CD14-positive monocyte (primary cell): ENCODE measurements around the gene SLAMF6. TPM values are rescaled to one million over a fixed set of nuclear protein-coding genes. Genes with fewer than 3 reads are reported as not detected.

Source experiments
- DNase-seq, 3 donors: peaks; one replicate each; pipeline ENCODE4 v3.0.0-alpha.2; 2011 to 2022
- H2AFZ ChIP-seq: 2 replicates; pipeline ENCODE4 v1.6.0; 2012; ENCODE audit warnings: mild to moderate bottlenecking, low read depth, low read length, inconsistent platforms; ENCODE audit not compliant: insufficient read depth, poor library complexity, severe bottlenecking
- H3K27ac ChIP-seq, 2 donors: 1 replicate in 1 of 2; 2 replicates in 1 of 2; pipeline ENCODE4 v1.5.1; 2012 to 2013; ENCODE audit warnings: low read length in 2 of 2, control low read depth in 1 of 2, inconsistent platforms in 1 of 2, low read depth in 1 of 2, mild to moderate bottlenecking in 1 of 2
- H3K27me3 ChIP-seq, 2 donors: one replicate each; pipeline versions ENCODE4 v1.6.0 to v1.6.1; 2011 to 2013; ENCODE audit warnings: low read length in 2 of 2; ENCODE audit not compliant: control insufficient read depth in 2 of 2, insufficient read depth in 2 of 2
- H3K36me3 ChIP-seq, 2 donors: replicated peaks in 1 of 2; 1 replicate in 1 of 2; 2 replicates in 1 of 2; pipeline versions ENCODE4 v1.5.1 to v1.6.1; 2012 to 2013; ENCODE audit warnings: low read length in 2 of 2, control low read depth in 1 of 2, inconsistent platforms in 1 of 2, mild to moderate bottlenecking in 1 of 2; ENCODE audit not compliant: insufficient read depth in 2 of 2, control insufficient read depth in 1 of 2
- H3K4me1 ChIP-seq, 2 donors: 1 replicate in 1 of 2; 2 replicates in 1 of 2; pipeline versions ENCODE4 v1.5.1 to v1.6.1; 2012 to 2013; ENCODE audit warnings: low read length in 2 of 2, control low read depth in 1 of 2, inconsistent platforms in 1 of 2, mild to moderate bottlenecking in 1 of 2, moderate library complexity in 1 of 2; ENCODE audit not compliant: insufficient read depth in 2 of 2, control insufficient read depth in 1 of 2
- H3K4me2 ChIP-seq: replicated peaks from 2 replicates; pipeline ENCODE3; 2012; ENCODE audit warnings: low read length, moderate library complexity, mild to moderate bottlenecking; ENCODE audit not compliant: poor library complexity, severe bottlenecking; ENCODE audit errors: extremely low read depth
- H3K4me3 ChIP-seq, 3 experiments: fragments of 200-600 bp in 1 of 3; sonication (generic) in 1 of 3; replicated peaks in 1 of 3; 1 replicate in 2 of 3; 2 replicates in 1 of 3; pipeline ENCODE4 v1.5.1; 2011 to 2013; ENCODE audit warnings: low read length in 3 of 3, mild to moderate bottlenecking in 3 of 3, control low read depth in 2 of 3, low read depth in 2 of 3, inconsistent platforms in 1 of 3, moderate library complexity in 1 of 3
- H3K79me2 ChIP-seq: 2 replicates; pipeline ENCODE4 v1.6.0; 2012; ENCODE audit warnings: mild to moderate bottlenecking, control low read depth, inconsistent platforms, low read length, moderate library complexity; ENCODE audit not compliant: insufficient read depth
- H3K9ac ChIP-seq: 2 replicates; pipeline ENCODE4 v1.6.0; 2017; ENCODE audit warnings: low read length, mild to moderate bottlenecking; ENCODE audit not compliant: insufficient read depth, poor library complexity, severe bottlenecking
- H3K9me3 ChIP-seq, 2 donors: replicated peaks in 1 of 2; 1 replicate in 1 of 2; 2 replicates in 1 of 2; pipeline versions ENCODE4 v1.5.1 to v1.6.1; 2012 to 2013; ENCODE audit warnings: low read length in 2 of 2, control low read depth in 1 of 2; ENCODE audit not compliant: control insufficient read depth in 1 of 2, insufficient read depth in 1 of 2
- H4K20me1 ChIP-seq: 2 replicates; pipeline ENCODE4 v1.6.0; 2012; ENCODE audit warnings: mild to moderate bottlenecking, low read length, control low read depth, moderate library complexity; ENCODE audit not compliant: insufficient read depth
- H3K27ac Mint-ChIP-seq, 7 donors: one replicate each; pipeline ENCODE4 v1.8.0; 2020; ENCODE audit warnings: mild to moderate bottlenecking in 7 of 7, mixed read lengths in 7 of 7, moderate library complexity in 6 of 7, inconsistent platforms in 2 of 7
- H3K27me3 Mint-ChIP-seq, 3 donors: one replicate each; pipeline ENCODE4 v1.8.0; 2021 to 2022; ENCODE audit warnings: low read depth in 3 of 3, mild to moderate bottlenecking in 3 of 3, mixed read lengths in 3 of 3, moderate library complexity in 3 of 3, inconsistent platforms in 1 of 3
- H3K36me3 Mint-ChIP-seq, 2 donors: one replicate each; pipeline ENCODE4 v1.8.0; 2020; ENCODE audit warnings: mixed read lengths in 2 of 2, inconsistent platforms in 1 of 2, mild to moderate bottlenecking in 1 of 2
- H3K4me1 Mint-ChIP-seq: one replicate; pipeline ENCODE4 v1.8.0; 2020; ENCODE audit warnings: mild to moderate bottlenecking, mixed read lengths
- H3K4me3 Mint-ChIP-seq, 2 donors: one replicate each; pipeline ENCODE4 v1.8.0; 2020; ENCODE audit warnings: mild to moderate bottlenecking in 2 of 2, mixed read lengths in 2 of 2, moderate library complexity in 1 of 2
- H3K9me3 Mint-ChIP-seq, 7 donors: one replicate each; pipeline ENCODE4 v1.8.0; 2020 to 2022; ENCODE audit warnings: mixed read lengths in 7 of 7, mild to moderate bottlenecking in 6 of 7, moderate library complexity in 6 of 7, inconsistent platforms in 2 of 7
- WGBS: methylation state at CpG from one replicate; pipeline ENCODE4 v1.1.5; 2013; ENCODE audit warnings: missing lambda C conversion rate; ENCODE audit not compliant: insufficient coverage; 5-methylcytosine and 5-hydroxymethylcytosine counted together
- intact Hi-C, 2 donors: fragments of 100-400 bp; cut with micrococcal nuclease; formaldehyde crosslinking; loops; one replicate each; pipeline versions ENCODE4 v1.15.0 to v1.15.1; 2023
- polyA plus RNA-seq, 3 donors: library from polyadenylated mRNA; depleted of rRNA in 1 of 3; unstranded in 2 of 3; stranded (reverse) in 1 of 3; fragments of 300-500 nt in 2 of 3; fragments of >200 nt in 1 of 3; fragmentation: Illumina TruSeq in 2 of 3; gene quantifications; 1 replicate in 2 of 3; 2 replicates in 1 of 3; pipeline ENCODE4 v1.2.3, GENCODE V29; 2012 to 2021
- TF ChIP-seq, protein P1 (sequence below): fragments of 200-600 bp; IDR thresholded peaks from one replicate; pipeline ENCODE4 v1.8.0; 2022; ENCODE audit warnings: antibody characterized with exemption, mild to moderate bottlenecking

The SLAMF6 gene
- polyA plus RNA-seq, 3 donors: 0.32 to 0.72 (median 0.50) TPM

DNA sequence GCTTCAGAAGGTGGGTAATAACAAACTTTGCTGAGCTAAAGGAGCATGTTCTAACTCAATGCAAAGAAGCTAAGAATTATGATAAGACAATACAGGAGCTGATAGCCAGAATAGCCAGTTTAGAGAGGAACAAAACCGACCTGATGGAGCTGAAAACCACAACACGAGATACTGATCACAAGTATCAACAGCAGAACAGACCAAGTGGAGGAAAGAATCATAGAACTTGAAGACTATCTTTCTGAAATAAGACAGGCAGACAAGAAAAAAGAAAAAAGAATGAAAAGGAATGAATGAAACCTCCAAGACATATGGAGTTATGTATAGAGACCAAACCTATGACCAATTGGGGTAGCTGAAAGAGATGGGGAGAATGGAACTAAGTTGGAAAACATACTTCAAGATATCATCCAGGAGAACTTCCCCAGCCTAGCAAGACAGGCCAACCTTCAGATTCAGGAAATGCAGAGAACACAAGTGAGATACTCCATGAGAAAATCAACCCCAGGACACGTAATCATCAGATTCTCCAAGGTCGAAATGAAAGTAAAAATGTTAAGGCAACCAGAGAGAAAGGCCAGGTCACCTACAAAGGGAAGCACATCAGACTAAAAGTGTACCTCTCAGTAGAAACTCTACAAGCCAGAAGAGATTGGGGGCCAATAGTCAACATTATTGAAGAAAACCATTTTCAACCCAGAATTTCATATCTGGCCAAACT, 35.8 kb upstream of the SLAMF6 start:
- Mint-ChIP-seq H3K9me3 (peaks cover 4 to 9% (median 8%) of the 10 kb centered on the region in 7 donors), H3K4me1 (peaks cover 46% of the 10 kb centered on the region), H3K4me3 (peak overlapping the region in 1 of 2 donors; percentile 14), H3K36me3 (peaks cover 29 to 46% of the 10 kb centered on the region in 2 donors), H3K27ac (peak overlapping the region in 4 of 7 donors; percentile 7 to 82 (median 70)), H3K27me3 (peaks cover 0 to 2% (median 0%) of the 10 kb centered on the region in 3 donors)
- Histone ChIP-seq H4K20me1 (no peaks in the 10 kb centered on the region), H3K27me3 (no peaks in the 10 kb centered on the region), H3K4me1 (peaks cover 16 to 34% of the 10 kb centered on the region in 2 donors), H3K27ac (peak overlapping the region in 1 of 2 donors; percentile 42), H3K36me3 (peaks cover 7 to 29% of the 10 kb centered on the region in 2 donors), H3K4me2 (no peak overlapping the region), H3K79me2 (peaks cover 98% of the 10 kb centered on the region), H3K9ac (no peak overlapping the region), H3K4me3 (no peak overlapping the region), H3K9me3 (no peaks in the 10 kb centered on the region), H2AFZ (no peak overlapping the region)
- intact Hi-C loops: no loop called here
- TF ChIP-seq, protein P1, sequence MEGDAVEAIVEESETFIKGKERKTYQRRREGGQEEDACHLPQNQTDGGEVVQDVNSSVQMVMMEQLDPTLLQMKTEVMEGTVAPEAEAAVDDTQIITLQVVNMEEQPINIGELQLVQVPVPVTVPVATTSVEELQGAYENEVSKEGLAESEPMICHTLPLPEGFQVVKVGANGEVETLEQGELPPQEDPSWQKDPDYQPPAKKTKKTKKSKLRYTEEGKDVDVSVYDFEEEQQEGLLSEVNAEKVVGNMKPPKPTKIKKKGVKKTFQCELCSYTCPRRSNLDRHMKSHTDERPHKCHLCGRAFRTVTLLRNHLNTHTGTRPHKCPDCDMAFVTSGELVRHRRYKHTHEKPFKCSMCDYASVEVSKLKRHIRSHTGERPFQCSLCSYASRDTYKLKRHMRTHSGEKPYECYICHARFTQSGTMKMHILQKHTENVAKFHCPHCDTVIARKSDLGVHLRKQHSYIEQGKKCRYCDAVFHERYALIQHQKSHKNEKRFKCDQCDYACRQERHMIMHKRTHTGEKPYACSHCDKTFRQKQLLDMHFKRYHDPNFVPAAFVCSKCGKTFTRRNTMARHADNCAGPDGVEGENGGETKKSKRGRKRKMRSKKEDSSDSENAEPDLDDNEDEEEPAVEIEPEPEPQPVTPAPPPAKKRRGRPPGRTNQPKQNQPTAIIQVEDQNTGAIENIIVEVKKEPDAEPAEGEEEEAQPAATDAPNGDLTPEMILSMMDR: no peak
- no peak for DNase-seq
- WGBS: no CpG with 5 or more reads among the region's 4 CpGs

DNA sequence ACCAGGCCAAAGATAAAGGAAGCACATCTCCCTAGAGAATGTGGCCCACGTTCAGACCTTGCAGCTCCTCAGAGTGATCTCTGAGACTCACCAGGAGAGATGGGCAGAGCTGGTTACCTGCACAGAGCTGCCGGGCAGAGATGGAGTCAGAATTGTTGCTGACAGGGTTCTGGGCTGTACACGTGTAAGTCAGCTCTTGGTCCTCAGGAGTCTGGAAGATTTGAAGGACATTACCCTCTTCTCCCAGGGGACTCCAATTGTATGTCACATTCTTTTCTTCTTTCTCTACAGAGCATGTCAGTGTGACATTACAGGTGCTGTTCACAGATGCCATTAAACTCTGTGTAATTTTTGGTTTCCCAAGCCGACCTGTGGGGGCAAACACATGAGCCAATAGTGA, 30.7 kb upstream of the SLAMF6 start:
- H3K27ac ChIP-seq: no peak overlapping the region

More for the DNA sequence above, 30.7 kb upstream of the SLAMF6 start:
- Histone ChIP-seq H2AFZ (no peak overlapping the region), H3K9me3 (no peaks in the 10 kb centered on the region), H3K4me3 (no peak overlapping the region), H3K4me2 (no peak overlapping the region), H3K9ac (no peak overlapping the region), H4K20me1 (no peaks in the 10 kb centered on the region), H3K4me1 (peaks cover 11 to 16% of the 10 kb centered on the region in 2 donors), H3K79me2 (peaks cover 55% of the 10 kb centered on the region), H3K27me3 (no peaks in the 10 kb centered on the region), H3K36me3 (peaks cover 35 to 61% of the 10 kb centered on the region in 2 donors)
- WGBS: 93% methylated on average over 2 of the region's 4 CpGs
- Mint-ChIP-seq H3K4me1 (peaks cover 18% of the 10 kb centered on the region), H3K9me3 (no peaks in the 10 kb centered on the region), H3K27ac (peak overlapping the region in 1 of 7 donors; percentile 79), H3K27me3 (no peaks in the 10 kb centered on the region), H3K4me3 (no peak overlapping the region), H3K36me3 (peaks cover 46 to 56% of the 10 kb centered on the region in 2 donors)
- TF ChIP-seq, protein P1: no peak
- no peak for DNase-seq
- intact Hi-C loops: no loop called here
